GM19238 (cell line): ENCODE measurements around the gene LMTK3.
"Not testable (repeated sequence)": the region's sequence is repeated elsewhere in the genome, so short reads cannot be mapped to it uniquely, and the experiment has no call there.

Experiments
- DNase-seq: peaks from one replicate; pipeline ENCODE4 v3.0.0; 2011; ENCODE audit warnings: low spot score; ENCODE audit not compliant: insufficient read length

LMTK3 gene

DNA sequence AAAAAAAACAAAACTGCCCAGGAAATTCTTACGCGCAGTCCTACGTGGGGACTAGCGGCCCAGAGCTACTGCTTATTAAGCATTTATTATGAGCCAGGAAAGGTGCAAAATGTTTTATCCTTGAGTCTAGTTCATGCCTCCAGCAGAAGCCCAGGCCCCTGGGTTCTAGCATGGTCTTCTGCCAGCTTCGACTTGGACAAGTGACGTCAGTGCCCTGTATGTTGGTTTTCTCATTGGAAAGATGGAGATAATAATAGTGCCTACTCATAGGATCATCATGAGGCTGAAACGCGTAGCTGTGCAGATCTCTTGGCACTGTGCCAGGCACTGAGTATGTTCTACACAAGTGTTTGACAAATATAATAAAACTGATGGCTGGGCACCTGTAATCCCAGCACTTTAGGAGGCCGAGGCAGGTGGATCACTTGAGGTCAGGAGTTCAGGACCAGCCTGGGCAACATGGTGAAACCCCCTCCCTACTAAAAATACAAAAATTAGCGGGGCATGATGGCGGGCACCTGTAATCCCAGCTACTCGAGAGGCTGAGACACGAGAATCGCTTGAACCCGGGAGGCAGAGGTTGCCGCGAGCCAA, 28.0 kb upstream of the LMTK3 start:
- no peak for DNase-seq

DNA sequence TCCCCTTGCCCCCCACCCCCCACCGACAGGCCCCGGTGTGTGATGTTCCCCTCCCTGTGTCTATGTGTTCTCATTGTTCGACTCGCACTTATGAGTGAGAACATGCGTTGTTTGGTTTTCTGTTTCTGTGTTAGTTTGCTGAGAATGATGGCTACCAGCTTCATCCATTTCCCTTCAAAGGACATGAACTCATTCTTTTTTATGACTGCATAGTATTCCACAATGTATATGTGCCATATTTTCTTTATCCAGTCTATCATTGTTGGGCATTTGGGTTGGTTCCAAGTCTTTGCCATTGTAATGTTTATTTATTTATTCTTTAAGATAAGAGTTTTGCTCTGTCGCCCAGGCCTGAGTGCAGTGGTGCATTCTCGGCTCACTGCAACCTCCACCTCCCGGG, 26.4 kb upstream of the LMTK3 start:
- DNase-seq = not testable (repeated sequence)

DNA sequence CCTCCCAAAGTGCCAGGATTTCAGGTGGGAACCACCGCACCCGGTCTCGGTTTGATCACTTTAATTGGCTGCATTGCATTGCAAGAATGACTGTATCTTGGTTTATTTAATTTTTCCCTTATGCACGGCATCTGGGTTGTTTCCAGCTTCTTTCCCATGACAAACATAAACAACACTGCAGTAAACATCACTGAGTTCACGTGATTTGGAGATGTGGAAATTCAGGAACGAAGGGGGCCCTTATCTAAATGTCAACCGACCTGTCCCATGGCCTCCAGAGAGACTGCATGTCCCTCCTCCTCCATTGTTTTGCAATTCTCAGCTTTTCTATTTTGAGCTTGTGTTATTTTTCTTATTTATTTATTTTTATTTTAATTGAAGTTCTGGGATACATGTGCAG, 25.9 kb upstream of the LMTK3 start:
- DNase-seq = no peak

- no peak for DNase-seq
Measured at GRCh38 chr19:48533770-48534169, 22.1 kb upstream of the LMTK3 start.

- DNase-seq = no peak
Measured at GRCh38 chr19:48530770-48531169, 19.1 kb upstream of the LMTK3 start.

GRCh38 chr19:48530066-48530720, 18.6 kb upstream of the LMTK3 start:
- DNase-seq = no peak

- DNase-seq = no peak
Measured at GRCh38 chr19:48529156-48529555, 17.5 kb upstream of the LMTK3 start.

- no peak for DNase-seq
Measured at GRCh38 chr19:48524732-48525131, 13.1 kb upstream of the LMTK3 start.

DNA sequence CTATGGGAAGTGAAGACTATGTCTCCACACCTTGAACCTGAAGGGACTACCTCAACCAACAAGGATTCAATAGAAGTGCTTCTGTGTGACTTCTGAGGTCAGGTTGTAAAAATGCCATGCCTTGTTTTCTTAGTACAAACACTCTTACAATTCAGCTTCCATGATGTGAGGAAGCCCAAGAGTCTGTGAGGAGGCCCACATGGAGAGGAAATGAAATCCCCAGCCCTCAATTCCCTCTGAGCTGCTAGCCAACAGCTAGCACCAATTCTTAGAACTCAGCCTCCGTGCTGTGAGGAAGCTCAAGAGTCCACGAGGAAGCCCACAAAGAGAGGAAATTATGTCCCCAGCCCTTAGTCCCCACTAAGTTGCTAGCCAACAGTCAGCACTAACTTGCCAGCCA, 12.6 kb upstream of the LMTK3 start:
- no peak for DNase-seq

- no peak for DNase-seq
Measured at GRCh38 chr19:48520134-48520533, 8.5 kb upstream of the LMTK3 start.

GRCh38 chr19:48519426-48519825, 7.8 kb upstream of the LMTK3 start:
- DNase-seq = not testable (repeated sequence)

GRCh38 chr19:48518207-48518606, 6.6 kb upstream of the LMTK3 start:
- DNase-seq = no peak

- DNase-seq = no peak
Measured at GRCh38 chr19:48516536-48516935, 4.9 kb upstream of the LMTK3 start.

DNA sequence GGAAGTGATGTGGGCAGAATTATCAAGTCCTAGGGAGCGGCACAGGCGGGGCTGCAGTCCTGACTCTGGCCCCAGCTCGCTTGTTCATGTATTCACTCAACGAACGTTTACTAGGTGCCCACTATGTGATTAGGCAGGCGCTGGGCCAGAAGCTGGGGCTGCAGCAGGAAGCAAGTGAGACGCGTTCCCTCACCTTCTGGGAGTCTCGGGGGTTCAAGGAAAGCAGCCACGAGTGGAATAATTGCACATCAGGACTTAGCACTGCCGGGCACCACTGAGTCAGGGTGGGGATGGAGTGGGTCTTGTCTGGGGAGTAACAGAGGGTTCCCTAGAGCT, 2.5 kb upstream of the LMTK3 start:
- no peak for DNase-seq

GRCh38 chr19:48513289-48514122, 1.9 kb upstream of the LMTK3 start:
- DNase-seq = peak; percentile 82

GRCh38 chr19:48512504-48513288, 1.1 kb upstream of the LMTK3 start:
- no peak for DNase-seq

DNA sequence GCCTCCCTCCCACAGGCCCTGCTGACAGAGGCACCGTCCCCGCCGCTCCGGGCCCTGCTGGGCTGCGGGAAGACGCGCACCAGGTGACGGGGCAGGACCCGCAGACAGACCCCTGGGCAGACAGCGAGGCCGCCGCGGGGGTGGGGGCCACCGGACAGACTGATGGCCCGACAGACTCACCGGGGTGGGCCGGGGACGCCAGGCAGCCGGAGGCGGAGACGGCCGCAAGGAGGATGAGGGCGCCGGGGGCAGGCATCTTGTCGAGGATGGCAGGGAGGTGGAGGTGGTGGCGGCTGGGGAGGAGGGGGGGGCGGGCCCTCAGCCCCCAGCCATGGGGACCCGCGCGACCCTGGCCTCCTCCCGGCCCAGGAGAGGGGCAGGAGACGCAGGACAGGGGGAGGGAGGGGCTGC, 309 bp downstream of the LMTK3 start:
- no peak for DNase-seq

- DNase-seq = peak; percentile 55
Measured at GRCh38 chr19:48510421-48511268, 990 bp downstream of the LMTK3 start.

DNA sequence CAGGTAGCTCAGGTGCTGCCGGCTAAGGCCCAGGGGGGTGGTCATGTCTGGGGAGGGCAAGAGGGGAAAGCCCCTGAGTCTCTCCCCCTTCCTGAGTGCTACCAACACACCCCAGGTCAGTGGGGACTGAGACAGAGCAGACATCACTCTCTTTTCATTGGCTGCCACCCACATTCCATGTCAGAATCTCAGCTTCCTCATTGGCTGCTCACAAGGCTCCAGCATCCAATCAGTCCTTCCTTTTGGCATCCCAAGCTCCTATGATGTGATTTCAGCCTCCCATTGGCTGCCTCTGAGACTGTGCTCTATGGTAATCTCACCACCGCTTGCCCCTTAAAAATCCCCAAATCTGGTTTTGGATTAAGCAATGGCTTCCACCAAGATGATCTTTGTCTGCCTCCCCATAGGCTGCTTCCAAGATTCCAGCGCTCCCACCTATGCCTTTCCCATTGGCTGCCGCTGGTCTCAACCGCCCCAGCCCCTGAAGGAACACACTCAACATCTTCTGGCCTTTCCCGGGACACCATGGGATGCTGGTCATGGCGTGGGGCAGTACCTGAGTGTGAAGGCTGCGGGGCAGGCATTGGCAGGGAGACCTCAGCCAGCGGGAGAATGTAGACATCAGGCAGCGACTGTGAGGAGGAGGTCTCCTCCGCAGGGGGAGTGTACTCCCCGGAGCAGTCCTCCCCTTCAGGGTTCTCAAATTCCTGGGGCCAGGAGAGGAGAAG, 2.0 kb downstream of the LMTK3 start:
- DNase-seq = no peak

- no peak for DNase-seq
Measured at GRCh38 chr19:48508729-48509411, 2.8 kb downstream of the LMTK3 start.
